ENCODE measurements around the gene TAF10.

GRCh38 chr11:6650980-6651379 lies 39.0 kb upstream of the TAF10 start:
- TF ChIP-seq CTCF (IDR thresholded peaks at IDR 0.05) (no peak), POLR2A (IDR thresholded peaks at IDR 0.05) (no peak)

Data from testis (tissue), 2 donors.